GM12875 (cell line): ENCODE data around the gene CIAO1.
"Not testable (repeated sequence)": the region's sequence is repeated elsewhere in the genome, so short reads cannot be mapped to it uniquely, and the experiment has no call there.

Experiments used
- H3K4me3 ChIP-seq: one replicate; pipeline ENCODE4 v1.5.1; 2011; ENCODE audit warnings: low read depth, low read length, control low read depth
- TF ChIP-seq, protein P1 (sequence below): IDR thresholded peaks from 2 replicates; pipeline ENCODE4 v1.5.1; 2011; ENCODE audit warnings: low read depth, mild to moderate bottlenecking, control low read depth, inconsistent platforms, low read length, moderate library complexity, borderline replicate concordance; ENCODE audit not compliant: insufficient read depth

Gene CIAO1

GRCh38 chr2:96291751-96292150, 25.7 kb downstream of the CIAO1 start:
- no peak overlapping the region for H3K4me3 ChIP-seq

GRCh38 chr2:96294271-96294670, 28.2 kb downstream of the CIAO1 start:
- not testable (repeated sequence) for H3K4me3 ChIP-seq

More at GRCh38 chr2:96291751-96292150, 25.7 kb downstream of the CIAO1 start:
- TF ChIP-seq, protein P1, sequence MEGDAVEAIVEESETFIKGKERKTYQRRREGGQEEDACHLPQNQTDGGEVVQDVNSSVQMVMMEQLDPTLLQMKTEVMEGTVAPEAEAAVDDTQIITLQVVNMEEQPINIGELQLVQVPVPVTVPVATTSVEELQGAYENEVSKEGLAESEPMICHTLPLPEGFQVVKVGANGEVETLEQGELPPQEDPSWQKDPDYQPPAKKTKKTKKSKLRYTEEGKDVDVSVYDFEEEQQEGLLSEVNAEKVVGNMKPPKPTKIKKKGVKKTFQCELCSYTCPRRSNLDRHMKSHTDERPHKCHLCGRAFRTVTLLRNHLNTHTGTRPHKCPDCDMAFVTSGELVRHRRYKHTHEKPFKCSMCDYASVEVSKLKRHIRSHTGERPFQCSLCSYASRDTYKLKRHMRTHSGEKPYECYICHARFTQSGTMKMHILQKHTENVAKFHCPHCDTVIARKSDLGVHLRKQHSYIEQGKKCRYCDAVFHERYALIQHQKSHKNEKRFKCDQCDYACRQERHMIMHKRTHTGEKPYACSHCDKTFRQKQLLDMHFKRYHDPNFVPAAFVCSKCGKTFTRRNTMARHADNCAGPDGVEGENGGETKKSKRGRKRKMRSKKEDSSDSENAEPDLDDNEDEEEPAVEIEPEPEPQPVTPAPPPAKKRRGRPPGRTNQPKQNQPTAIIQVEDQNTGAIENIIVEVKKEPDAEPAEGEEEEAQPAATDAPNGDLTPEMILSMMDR = no peak

DNA sequence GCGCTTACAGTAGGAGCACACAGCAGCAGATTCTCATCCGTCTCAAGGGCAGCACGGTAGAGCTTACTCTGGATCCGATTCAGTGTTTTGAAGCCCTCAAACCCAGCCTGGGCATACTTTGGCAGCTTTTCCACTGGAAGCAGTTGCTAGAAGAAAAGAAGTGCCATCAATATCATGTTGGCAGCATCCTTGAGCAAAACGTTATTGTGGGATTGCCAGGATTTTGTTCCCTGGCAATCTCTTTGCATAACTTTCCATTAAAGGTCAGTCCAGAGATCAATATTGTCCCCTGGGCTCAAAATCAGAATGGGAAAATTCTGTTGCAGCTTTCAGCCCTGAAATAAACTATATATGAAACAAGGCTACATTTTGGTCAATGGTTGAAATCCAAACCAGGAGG, 30.9 kb downstream of the CIAO1 start:
- no peak overlapping the region for H3K4me3 ChIP-seq
- TF ChIP-seq, protein P1 = no peak

DNA sequence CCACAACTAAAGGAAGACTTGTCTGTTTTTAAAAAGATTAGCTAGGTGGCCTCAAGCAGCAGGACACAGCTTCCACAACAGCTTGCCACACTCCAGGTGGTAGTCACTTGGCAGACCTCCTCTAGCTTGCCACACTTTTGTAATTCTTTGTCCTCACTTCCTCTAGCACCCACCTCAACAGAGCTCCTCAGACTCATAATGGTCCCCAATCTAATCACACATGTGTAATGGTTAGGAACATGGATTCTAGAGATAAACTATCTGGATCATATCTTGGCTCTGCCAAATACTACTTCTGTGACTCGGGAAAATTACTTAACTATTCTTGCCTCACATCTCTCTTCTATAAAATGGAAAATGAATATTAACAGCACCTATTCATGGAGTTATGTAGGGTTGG, 35.8 kb downstream of the CIAO1 start:
- H3K4me3 ChIP-seq = no peak overlapping the region
- TF ChIP-seq, protein P1 = no peak

DNA sequence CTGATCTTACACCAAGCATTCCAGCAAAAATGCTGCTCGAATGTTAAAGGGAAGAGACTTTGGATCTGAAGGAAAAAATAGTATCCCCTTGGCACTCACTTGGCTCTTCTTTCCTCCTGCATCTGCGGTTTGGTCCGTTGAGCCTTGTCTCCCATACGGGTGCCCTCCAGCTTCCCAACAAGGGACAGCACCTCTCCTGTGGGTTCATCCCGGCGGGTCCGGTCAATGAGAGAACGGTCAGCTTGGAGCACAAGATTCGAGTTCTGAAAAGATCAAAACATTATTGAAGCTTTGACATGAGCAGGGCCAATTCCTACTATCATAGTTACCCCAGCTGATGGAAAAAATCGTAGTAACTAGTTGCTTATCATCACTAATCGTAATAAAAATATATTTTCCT, 38.6 kb downstream of the CIAO1 start:
- H3K4me3 ChIP-seq = peak overlapping the region; percentile 63
- TF ChIP-seq, protein P1 = no peak

DNA sequence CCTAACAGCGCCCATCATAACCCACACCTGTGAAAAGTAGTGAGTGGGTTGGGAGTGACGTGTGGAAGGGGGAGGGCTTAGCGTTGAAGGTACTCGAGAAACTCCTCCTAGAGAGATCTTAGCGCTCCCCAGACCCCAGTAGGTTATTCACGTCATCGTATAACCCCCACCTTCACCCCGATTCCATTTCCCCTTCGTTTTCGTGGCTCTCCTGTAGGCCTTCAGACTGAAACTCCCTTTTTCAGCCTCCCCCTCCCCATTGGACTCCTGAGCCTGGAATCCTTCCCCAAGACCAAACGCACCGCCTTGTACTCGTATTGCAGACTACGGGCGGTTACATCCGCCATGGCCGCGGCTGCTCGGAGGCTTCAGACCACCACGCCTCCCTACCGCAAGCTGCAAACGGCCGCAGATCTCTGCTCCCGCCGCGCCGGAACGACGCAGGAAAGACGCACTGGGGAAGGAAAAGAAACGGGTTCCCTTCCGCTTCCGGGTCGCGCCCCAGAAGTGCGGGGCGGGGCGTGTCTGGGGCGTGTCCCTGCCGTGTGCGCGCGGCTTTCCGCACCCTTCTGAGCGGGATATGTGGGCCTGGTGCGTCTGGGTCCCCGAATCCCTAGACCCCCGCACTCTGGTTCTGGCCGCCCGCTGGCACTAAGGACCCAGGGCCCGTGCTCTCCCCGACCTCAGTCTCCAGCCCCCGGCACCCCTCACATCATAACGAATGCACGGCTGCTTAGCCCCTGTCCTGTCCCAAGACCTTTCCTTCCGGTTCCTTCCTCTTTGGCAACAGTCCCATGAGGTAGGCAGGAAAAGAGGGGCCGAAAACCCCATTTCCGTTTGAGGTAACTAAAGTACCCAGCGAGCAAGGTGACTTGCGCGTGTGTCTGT, 39.3 kb downstream of the CIAO1 start, which contains the start of gene SNRNP200:
Gene SNRNP200, minus strand, starts transcription at position 456 of the 888 bp plus-strand sequence. Its CDS starts 109 bp downstream, at position 347.
- TF ChIP-seq, protein P1 = no peak
- H3K4me3 ChIP-seq = peak within 1 kb of the TSS; percentile 63

DNA sequence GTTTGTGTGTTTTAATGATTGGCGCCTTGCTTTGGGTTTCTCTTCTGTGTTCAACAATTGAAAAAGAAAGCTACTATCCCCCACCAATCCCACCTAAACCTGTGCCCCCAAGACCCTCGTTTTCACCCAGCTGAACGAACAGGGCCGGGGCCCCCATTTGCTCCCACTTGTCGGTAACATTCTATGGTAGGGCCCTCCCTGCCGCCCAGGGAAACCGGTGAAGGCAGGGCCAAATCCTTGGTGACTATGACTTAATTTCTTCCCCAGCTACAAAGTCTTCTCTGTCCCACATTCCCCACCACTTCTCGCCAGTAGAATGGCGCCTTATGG, 39.9 kb downstream of the CIAO1 start:
- TF ChIP-seq, protein P1 = no peak
- H3K4me3 ChIP-seq = peak overlapping the region; percentile 63

DNA sequence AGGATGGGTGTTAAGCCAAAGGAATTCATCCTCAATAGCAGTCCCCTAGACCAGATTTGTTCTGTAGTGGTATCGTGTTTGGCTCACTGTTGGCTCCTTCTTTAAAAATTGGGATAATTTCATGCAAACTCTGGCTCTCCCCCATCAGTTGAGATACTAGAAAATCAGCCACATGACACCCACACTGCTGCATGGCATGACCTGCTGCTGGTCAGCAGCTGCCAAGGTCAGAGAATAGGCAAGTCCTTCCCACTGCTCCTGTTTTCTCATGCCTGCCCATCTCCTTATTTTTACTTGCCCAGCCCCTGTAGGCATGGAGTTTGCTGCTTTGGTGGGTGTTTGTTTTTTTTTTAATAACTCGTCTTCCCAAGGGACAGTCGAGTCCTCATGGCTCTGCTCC, 40.3 kb downstream of the CIAO1 start:
- TF ChIP-seq, protein P1 = no peak
- H3K4me3 ChIP-seq = peak overlapping the region; percentile 63
